Activated CD4-positive, alpha-beta T cell treated with anti-CD3 and anti-CD28 coated beads, Interleukin-2, amount 50 U/mL, for 24 hours (primary cell): ENCODE results near the gene SUGCT.

Experiments used
- DNase-seq, 2 donors: peaks; one replicate each; pipeline ENCODE4 v3.0.0-alpha.2; 2020; ENCODE audit warnings: low read depth in 1 of 2, low spot score in 1 of 2

Gene SUGCT

GRCh38 chr7:40316176-40316575 lies 181.4 kb downstream of the SUGCT start:
- no peak for DNase-seq

- no peak for DNase-seq
Observed at GRCh38 chr7:40324914-40325313, 190.1 kb downstream of the SUGCT start.

- no peak for DNase-seq
Observed at GRCh38 chr7:40327113-40327512, 192.3 kb downstream of the SUGCT start.

- DNase-seq = no peak
Observed at GRCh38 chr7:40327873-40328272, 193.1 kb downstream of the SUGCT start.

DNA sequence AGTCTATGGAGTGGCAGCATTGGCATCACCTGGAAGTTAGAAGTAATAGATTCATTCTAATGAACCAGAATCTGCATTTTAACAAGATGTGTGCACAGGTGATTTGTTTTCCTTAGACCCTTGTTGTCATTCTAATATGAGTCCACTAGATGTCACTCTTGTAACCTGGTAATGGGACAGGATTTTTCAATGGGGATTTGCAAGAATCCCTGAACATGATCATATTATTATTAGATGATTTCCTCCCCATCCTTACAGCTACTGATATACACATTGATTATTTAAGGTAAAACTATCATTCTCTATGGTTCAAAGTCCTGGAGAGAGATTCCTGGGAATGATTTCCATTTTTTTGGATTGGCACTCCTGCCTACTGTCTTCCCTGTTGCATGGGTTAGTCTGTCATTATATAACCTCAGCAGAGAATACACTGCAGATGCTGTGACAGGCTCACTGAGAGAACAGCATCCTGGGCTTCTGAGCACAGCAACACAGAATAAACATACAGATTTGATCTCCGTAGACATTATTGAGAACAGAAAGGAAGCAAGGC lies 194.9 kb downstream of the SUGCT start:
- no peak for DNase-seq

DNA sequence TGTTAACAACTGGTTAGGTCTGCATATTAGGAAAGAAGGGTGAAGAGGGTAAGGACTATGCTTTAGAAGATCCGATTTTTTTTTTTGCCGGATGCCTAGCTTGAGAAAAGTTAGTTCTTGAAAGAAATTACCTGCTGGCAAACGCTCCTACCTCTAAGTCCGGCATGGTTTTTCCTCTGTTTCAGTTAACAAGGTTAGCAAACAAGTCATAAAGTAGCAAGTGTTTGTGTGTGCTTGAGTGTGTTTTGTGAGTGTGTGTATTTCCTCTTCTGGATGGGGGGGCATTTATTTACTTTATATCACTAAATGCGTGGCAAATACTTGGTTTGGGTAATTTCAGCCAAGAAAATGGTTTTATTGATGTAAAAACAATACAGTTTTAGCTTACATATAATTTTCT lies 195.6 kb downstream of the SUGCT start:
- DNase-seq = no peak

DNA sequence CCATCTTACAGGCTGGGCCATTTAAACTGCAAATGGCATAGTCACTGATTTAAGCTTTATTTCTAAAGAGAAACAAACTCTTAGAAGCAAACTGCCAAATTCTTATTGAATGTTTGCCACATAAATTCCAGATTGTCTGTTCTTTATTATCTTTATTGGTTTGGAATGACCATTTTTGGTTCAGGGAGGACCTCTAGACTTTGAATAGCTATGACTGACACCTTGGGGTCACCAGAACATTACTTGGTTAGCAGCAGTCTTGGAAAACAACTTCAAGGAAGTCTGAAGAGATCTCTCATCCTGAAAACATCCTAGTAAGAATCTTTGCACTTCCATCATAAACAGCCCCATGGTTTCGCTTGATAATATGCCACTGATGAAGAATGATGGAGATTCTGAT lies 197.1 kb downstream of the SUGCT start:
- no peak for DNase-seq

- no peak for DNase-seq
Observed at GRCh38 chr7:40332516-40332915, 197.7 kb downstream of the SUGCT start.

DNA sequence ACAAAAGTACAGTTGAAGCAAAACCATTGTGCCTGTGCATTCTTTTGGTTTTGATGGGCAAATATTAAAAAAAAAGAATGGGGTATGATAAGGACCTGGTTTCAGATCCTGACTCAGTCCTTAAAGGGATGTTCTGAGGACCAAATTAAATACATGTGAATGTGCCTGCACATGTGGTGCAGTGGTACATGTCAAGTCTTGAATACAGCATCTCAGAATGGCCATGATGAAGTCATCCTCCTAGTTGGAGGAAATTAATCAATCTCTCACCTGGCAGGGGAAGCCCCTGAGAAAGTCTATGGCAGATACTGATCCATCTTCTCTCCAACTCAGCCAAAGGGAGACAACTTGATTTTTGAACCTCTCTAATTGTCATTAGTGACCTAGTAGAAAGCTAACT lies 207.0 kb downstream of the SUGCT start:
- no peak for DNase-seq

DNA sequence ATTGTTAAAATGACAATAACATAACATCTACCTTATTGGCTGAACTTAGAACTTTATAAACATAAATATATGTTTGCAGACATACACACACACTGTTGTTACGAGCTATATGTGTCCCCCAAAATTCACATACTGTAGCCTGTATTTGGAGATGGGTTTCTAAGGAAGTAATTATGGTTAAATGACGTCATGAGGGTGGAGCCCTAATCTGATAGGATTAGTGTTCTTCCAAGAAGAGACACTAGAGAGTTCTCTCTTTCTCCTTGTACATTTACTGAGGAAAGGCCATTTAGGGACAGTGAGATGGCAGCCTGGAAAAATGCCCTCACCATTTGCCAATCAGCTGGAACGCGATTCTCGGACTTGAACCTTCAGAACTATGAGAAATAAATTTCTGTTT lies 211.7 kb downstream of the SUGCT start:
- no peak for DNase-seq

DNA sequence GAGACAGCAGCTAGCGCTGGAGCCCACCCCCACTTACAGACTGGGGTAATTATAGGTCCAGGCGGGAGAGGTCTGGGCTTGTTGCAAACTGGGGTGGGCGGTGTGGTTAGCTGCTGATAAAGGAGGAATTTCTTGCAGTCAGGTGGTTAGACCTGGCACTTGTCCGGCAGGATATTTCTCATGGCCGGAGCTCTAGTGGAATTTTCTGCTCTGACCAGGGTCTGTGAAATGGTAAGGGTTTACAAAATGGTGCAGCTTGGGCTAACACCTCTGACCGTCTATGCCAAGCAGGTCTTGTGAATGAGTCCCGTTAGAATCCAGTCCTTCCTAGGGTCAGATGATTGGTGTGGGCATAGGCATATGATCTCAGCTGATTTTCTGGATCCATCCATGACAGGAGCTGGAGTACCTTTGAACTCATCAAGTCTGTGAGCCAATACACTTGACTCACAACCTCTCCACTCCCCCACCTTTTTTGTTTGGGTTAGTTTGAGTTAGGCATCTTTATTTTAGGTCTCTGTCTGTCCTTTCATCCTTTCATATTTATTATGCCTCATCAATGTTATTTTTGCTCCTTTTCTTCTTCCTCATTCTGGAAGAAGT lies 213.4 kb downstream of the SUGCT start:
- DNase-seq = no peak

DNA sequence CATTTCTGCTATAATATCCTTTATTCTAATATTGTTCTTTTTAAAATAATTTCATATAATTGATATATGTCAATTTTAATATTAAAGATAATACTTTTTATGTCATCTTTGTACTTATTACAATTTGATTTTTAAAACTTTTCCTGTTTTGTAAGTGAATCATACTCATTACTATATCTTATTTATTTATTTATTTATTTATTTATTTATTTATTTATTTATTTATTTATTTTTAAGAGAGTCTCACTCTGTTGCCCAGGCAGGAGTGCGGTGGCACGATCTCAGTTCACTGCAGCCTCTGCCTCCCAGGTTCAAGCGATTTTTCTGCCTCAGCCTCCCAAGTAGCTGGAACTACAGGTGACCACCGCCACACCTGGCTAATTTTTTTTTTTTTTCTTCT lies 215.3 kb downstream of the SUGCT start:
- DNase-seq = no peak

DNA sequence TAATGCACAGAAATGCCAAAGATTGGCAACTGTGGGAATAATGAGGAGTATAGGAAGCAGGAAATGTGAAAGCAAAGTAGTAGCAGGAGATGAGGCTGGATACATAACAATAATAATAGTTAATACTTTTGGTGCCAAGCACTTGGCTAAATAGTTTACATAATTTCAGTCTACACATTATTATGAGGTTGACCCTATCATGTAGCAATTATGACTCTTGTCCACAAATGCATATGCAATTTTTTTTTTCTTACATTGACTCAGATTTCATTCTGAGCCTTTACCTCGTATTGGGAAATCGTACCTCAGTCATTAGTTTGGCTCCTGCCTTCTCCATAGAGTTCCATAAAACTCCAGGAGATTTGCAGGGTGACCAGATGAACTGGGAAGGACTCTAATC lies 219.9 kb downstream of the SUGCT start:
- no peak for DNase-seq

DNA sequence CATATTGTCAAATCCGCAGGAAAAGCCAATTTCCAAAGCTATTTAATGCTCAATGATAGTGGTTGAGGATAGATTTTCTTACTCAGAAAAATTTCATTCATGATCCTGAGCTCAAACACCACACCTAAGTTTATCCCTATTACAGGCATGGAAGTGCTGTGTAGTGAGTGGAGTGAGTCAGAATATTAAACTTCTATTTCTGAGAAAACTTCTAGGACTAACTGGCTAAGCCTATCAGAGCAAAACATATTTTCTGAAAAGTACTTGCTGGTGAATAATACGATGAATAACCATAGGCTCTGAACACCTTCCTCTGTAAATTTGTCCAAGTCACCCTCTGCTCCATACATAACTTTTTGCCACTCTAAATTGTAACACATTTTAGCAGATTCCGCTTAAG lies 221.5 kb downstream of the SUGCT start:
- no peak for DNase-seq

- no peak for DNase-seq
Observed at GRCh38 chr7:40356871-40357709, 222.3 kb downstream of the SUGCT start.

DNA sequence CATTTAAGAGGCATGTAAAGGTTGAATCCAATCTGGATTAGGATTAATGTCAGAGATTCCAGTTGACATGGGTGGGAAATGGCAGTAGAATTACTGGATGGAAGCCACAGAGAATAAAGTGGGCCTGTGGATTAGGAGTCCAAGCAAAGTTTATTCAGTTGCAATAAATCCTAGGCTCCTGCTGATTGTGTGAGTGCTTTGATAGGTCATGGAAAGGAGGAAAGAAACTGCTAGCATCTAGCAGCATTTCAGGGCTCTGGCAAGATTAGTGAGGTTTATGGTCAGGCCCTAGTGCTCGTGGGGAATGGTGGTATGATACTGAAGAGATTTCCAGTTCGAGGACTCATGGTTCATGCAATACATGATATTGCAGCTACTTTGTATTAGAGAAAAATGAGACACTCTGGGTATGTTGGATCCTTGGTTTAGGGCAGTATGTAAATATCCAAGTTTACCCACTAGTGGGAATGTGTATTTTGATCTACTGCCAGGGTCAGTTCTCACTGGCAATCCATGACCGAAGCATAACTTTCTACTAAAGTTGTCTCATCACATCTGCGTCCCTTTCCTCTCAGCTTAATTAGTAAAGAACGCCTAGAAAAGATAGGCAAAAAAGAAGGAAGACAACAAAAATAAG lies 235.0 kb downstream of the SUGCT start:
- DNase-seq = no peak

GRCh38 chr7:40371806-40372440 lies 237.1 kb downstream of the SUGCT start:
- DNase-seq = no peak

DNA sequence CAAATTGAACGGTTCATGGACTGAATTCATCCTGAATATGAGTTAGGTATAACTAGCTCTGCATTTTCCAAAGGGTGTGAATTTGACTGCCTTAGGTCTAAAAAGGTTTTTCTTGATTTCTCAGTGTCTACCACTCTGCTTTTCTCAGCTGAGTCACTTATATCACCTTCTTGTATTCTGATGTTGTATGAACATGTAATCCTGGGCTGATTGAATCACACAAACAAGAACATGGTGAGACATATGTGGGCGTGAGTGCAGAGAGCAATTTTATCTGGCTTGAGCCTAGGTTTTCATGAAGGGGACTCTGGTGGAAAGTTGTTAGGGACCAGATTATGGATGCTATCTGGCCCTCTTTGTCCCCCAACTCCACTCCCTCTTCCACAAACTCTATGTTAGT lies 239.8 kb downstream of the SUGCT start:
- DNase-seq = no peak

- DNase-seq = no peak
Observed at GRCh38 chr7:40380111-40380510, 245.3 kb downstream of the SUGCT start.

- no peak for DNase-seq
Observed at GRCh38 chr7:40382145-40382544, 247.3 kb downstream of the SUGCT start.

DNA sequence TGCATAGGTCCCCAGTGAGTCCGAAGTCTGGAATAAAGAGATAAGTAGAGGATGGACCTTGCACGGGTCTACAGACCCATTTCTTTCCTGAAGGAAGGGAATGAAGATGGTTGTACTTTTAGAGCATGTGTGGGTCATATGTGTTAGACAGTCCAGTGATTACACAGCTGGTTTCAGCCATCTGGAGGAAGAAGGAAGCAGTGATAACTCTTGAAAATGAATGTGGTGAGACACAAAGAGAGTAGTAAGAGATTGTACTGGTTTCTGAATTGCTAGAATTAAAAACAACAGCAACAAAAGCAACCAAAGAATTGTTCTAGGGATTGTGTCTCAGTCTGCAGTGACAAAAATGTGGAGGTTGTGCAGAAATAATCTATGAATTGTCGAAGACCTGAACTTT lies 258.9 kb downstream of the SUGCT start:
- no peak for DNase-seq

GRCh38 chr7:40394400-40394799 lies 259.6 kb downstream of the SUGCT start:
- no peak for DNase-seq
